ENCODE data around the gene KLHL14.
"Not testable (repeated sequence)": the region's sequence is repeated elsewhere in the genome, so short reads cannot be mapped to it uniquely, and the experiment has no call there.

Gene KLHL14

DNA sequence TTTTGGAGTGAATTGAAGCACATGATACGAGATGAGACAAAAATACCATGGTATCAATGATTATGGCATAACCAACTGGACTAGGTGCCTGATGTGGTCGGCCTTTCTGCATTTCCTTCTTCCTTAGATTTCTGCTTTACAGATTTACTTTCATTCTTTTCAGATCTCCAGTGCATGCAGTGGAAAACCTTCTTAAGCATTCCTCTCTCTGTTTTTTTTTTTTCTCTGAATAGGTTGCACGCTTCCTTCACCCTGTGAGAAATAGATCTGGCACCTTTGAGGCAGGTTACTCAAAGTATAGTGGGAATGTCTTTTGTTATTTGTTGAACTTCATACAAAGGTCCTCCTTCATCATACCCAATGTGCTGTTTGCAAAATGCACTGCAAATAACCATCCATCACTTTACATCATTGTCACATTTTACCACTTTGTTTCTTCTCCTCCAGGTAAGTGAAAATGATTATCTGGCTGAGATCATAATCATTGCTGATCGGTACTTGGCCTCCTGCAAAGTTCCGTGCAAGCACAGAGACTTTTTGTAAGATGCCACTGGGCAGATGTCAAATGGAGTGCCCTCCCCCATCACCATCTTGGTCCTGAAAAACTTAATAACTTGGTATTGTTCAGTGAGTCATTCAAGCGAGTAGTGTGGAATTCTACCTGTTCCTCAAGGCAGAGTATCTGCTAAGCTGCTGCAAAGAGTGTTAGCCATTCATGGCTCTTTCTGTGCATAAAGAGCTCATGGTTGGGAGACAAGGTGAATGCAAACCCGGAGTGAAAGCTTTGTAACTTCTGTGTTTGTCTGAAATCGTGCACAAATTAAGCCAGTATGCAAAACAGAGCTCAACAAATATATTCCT lies 30.0 kb upstream of the KLHL14 start:
- Histone ChIP-seq H3K4me2 (peak overlapping the region in 10 of 11 experiments; percentile 13 to 75 (median 70); a peak in 19 of 22 replicates), H3K27ac (peak overlapping the region in 2 of 11 experiments; percentile 3 to 40; a peak in 3 of 22 replicates), H3K27me3 (peaks cover 0 to 20% (median 0%) of the 10 kb centered on the region in 11 experiments; a peak in 2 of 22 replicates), H3K4me1 (peaks cover 12 to 47% (median 37%) of the 10 kb centered on the region in 10 experiments; a peak in 19 of 20 replicates), H3K9me3 (replicated peaks in 1 of 11) (peaks cover 14 to 20% (median 15%) of the 10 kb centered on the region in 11 experiments), H3K36me3 (no peaks in the 10 kb centered on the region), H4K20me1 (no peaks in the 10 kb centered on the region), H3K4me3 (no peak overlapping the region), H3K9ac (no peak overlapping the region)
- no peak for TF ChIP-seq Cebpa-rat (IDR thresholded peaks at IDR 0.05)

DNA sequence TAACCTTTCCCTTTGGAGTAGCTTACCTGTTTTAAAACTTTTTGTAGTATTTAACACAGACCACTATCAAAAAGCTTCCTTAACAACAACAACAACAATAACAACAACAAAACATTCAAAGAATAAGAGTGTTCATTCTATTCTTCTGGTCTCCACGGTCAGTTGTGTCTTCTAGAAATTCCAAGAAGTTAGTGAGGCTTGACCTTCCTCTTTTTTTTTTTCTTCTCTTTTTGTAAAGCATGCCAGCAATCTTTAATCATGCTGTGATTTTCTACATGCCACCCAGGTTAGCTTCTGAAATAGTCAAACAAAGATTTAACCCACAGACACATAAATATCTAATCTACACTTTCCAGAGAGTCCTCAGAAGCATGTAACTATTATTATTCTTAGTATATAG lies 28.4 kb upstream of the KLHL14 start:
- H3K4me2 ChIP-seq, result peak overlapping the region in 10 of 11 experiments; percentile 2 to 48 (median 25); a peak in 13 of 22 replicates
- H3K4me3 ChIP-seq, result no peak overlapping the region

DNA sequence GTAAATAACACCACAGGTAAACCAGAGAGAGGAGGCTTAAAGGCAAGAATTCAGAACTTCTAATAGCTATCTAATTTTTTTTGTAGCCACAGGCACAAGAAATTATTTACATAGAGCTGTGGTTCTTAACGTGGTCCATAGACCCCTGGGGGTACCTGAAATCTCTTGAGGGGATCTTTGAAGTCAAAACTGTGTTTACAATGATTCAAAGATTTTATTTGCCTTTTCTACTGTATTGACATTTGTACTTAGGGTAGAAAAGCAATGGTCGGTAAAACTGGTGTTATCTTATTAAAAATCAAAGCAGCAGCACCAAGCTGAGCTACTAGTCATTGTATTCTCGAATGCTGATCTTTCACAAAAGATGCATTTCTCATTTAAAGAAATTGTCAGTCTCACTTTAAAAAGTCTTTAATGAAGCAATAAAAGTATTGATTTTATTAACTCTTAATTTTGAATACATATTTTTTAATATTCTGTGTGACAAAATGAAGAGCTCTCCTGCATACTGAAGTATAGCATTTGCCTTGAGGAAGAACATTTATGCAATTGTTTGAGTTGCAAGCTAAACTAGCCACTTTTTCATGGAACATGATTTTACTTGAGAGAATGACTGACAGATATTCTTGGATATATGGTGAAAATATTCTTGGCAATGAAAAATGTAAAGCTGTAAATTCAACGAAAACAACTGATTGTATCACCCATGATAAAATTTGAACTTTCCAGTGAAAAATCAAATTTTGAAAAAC lies 25.6 kb upstream of the KLHL14 start:
- no peak for TF ChIP-seq Cebpa-rat (IDR thresholded peaks at IDR 0.05)
- Histone ChIP-seq H3K4me2 (no peak overlapping the region), H3K4me1 (peaks cover 12 to 29% (median 23%) of the 10 kb centered on the region in 10 experiments; a peak in 19 of 20 replicates)

More for the DNA sequence above, 28.4 kb upstream of the KLHL14 start:
- no peaks in the 10 kb centered on the region for H3K36me3 ChIP-seq
- no peaks in the 10 kb centered on the region for H4K20me1 ChIP-seq
- peaks cover 22 to 31% (median 25%) of the 10 kb centered on the region in 11 experiments for H3K9me3 ChIP-seq (replicated peaks in 1 of 11)
- H3K9ac ChIP-seq, result no peak overlapping the region
- no peak overlapping the region for H3K27ac ChIP-seq
- peaks cover 0 to 20% (median 0%) of the 10 kb centered on the region in 11 experiments; a peak in 2 of 22 replicates for H3K27me3 ChIP-seq
- no peak for TF ChIP-seq Cebpa-rat (IDR thresholded peaks at IDR 0.05)
- H3K4me1 ChIP-seq, result peaks cover 12 to 47% (median 37%) of the 10 kb centered on the region in 10 experiments; a peak in 19 of 20 replicates

DNA sequence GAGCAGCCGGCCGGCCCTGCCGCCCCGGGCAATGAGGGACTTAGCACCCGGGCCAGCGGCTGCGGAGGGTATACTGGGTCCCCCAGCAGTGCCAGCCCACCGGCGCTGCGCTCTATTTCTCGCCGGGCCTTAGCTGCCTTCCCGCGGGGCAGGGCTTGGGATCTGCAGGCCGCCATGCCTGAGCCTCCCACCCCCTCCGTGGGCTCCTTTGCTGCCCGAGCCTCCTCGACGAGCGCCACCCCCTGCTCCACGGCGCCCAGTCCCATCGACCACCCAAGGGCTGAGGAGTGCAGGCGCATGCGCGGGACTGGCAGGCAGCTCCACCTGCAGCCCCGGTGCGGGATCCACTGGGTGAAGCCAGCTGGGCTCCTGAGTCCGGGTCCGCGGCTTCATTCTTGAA lies 21.8 kb upstream of the KLHL14 start:
- not testable (repeated sequence) for H3K27me3 ChIP-seq, H3K4me3 ChIP-seq, H3K27ac ChIP-seq, H3K36me3 ChIP-seq, H3K9ac ChIP-seq, H3K4me2 ChIP-seq, H4K20me1 ChIP-seq, H3K4me1 ChIP-seq
- peaks cover 36 to 54% (median 43%) of the 10 kb centered on the region in 11 experiments for H3K9me3 ChIP-seq (replicated peaks in 1 of 11)

More for the DNA sequence above, 25.6 kb upstream of the KLHL14 start:
- Histone ChIP-seq H3K36me3 (no peaks in the 10 kb centered on the region), H3K4me3 (no peak overlapping the region), H3K9ac (no peak overlapping the region), H4K20me1 (no peaks in the 10 kb centered on the region), H3K27ac (no peak overlapping the region), H3K9me3 (replicated peaks in 1 of 11) (peaks cover 36 to 50% (median 41%) of the 10 kb centered on the region in 11 experiments), H3K27me3 (peaks cover 0 to 20% (median 0%) of the 10 kb centered on the region in 11 experiments; a peak in 2 of 22 replicates)

DNA sequence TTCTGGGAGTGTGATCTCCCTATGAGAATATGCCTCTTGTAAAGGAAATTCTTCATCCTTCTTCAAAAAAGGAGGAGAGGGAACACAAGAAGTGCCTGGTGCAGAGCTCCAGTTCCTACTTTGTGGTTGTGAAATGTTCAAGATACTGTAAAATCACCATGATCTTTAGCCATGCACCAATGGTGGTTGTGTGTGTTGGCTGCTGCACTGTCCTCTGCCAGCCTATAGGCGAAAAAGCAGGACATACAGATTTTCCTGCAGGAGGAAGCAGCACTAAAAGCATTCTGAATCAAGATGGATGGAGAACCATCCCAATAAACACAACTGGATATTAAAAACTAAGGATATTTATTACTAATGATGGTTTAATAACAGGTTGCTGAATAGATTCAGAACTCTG lies 6.2 kb upstream of the KLHL14 start:
- no peak for TF ChIP-seq Cebpa-rat (IDR thresholded peaks at IDR 0.05)
- Histone ChIP-seq H3K4me3 (no peak overlapping the region), H4K20me1 (no peaks in the 10 kb centered on the region), H3K27me3 (peaks cover 0 to 8% (median 0%) of the 10 kb centered on the region in 11 experiments; a peak in 4 of 22 replicates), H3K9ac (no peak overlapping the region), H3K27ac (no peak overlapping the region), H3K36me3 (no peaks in the 10 kb centered on the region), H3K4me2 (no peak overlapping the region), H3K9me3 (replicated peaks in 1 of 11) (no peaks in the 10 kb centered on the region), H3K4me1 (peaks cover 0 to 9% (median 2%) of the 10 kb centered on the region in 10 experiments; a peak in 9 of 20 replicates)

DNA sequence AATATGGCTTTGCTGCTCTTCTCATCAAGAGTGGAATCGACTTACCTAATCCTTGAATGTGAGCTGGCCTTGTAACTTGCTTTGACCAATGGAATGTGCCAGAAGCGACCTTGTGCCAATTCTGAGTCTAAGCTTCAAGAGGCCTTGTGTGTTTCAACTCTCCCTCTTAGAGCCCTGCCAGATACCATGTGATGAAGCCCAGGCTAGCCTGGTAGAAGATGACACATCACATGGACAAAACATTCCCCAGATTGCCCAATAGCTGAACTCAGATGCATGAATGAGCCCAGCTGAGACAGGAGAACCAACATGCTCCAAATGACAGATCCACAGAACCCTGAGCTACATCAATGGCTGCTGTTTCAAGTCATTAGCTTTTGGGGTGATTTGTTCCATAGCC lies 4.2 kb upstream of the KLHL14 start:
- Histone ChIP-seq H3K4me3 (no peak overlapping the region), H3K36me3 (no peaks in the 10 kb centered on the region), H3K9ac (no peak overlapping the region), H3K27me3 (peaks cover 0 to 28% (median 0%) of the 10 kb centered on the region in 11 experiments; a peak in 10 of 22 replicates), H3K4me1 (peaks cover 2 to 26% (median 21%) of the 10 kb centered on the region in 10 experiments; a peak in 18 of 20 replicates), H4K20me1 (peaks cover 0 to 7% (median 0%) of the 10 kb centered on the region in 11 experiments; a peak in 2 of 22 replicates), H3K9me3 (replicated peaks in 1 of 11) (no peaks in the 10 kb centered on the region), H3K27ac (no peak overlapping the region), H3K4me2 (no peak overlapping the region)
- no peak for TF ChIP-seq Cebpa-rat (IDR thresholded peaks at IDR 0.05)

DNA sequence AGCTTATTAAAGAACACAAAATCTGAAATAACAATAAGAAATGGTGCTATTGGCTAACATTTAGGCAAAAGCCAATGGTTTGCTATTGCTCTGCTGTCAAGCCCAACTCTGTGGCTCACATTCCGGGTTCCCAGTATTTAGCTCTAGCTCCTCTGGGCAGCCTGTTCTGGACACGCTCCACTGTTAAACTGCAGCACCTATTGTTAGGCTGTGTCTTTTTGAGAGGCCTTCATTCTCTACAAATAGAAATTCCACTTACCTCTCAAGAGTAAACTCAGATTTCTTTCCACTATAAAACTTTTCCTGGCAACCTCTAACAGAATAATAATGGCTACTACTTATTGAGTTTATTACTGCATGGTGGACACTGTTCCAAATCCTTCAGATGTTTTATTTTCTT lies 3.7 kb upstream of the KLHL14 start:
- no peaks in the 10 kb centered on the region for H3K9me3 ChIP-seq (replicated peaks in 1 of 11)
- TF ChIP-seq Cebpa-rat (IDR thresholded peaks at IDR 0.05), result no peak
- peaks cover 0 to 32% (median 0%) of the 10 kb centered on the region in 11 experiments; a peak in 11 of 22 replicates for H3K27me3 ChIP-seq
- no peak overlapping the region for H3K27ac ChIP-seq
- no peak overlapping the region for H3K4me2 ChIP-seq
- H3K9ac ChIP-seq, result no peak overlapping the region
- peaks cover 0 to 9% (median 0%) of the 10 kb centered on the region in 11 experiments; a peak in 2 of 22 replicates for H4K20me1 ChIP-seq
- peaks cover 5 to 28% (median 22%) of the 10 kb centered on the region in 10 experiments; a peak in 18 of 20 replicates for H3K4me1 ChIP-seq
- no peak overlapping the region for H3K4me3 ChIP-seq
- no peaks in the 10 kb centered on the region for H3K36me3 ChIP-seq

DNA sequence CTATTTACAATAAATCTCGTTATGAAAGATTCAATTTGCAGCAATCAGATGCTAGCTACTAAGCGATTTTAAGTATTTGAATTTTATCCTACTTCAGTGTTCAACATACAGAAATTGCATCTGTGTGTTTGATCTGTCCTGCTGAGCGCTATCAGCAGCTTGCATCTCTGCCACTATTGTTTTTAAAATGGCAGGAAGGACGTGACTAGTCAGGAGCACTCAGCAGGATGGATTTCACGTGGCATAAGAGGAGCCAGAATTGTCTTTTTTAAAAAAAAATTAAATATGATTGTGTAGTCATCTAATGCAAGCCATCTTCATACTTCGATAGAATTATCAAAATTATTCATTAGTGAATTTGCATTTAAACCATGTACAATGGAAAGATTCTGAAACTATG lies 2.8 kb upstream of the KLHL14 start:
- no peak for TF ChIP-seq Cebpa-rat (IDR thresholded peaks at IDR 0.05)

More for the DNA sequence above, 2.8 kb upstream of the KLHL14 start:
- Histone ChIP-seq H3K36me3 (no peaks in the 10 kb centered on the region), H3K4me3 (no peak overlapping the region), H3K4me1 (peaks cover 11 to 34% (median 28%) of the 10 kb centered on the region in 10 experiments; a peak in 19 of 20 replicates), H3K27me3 (peaks cover 6 to 42% (median 8%) of the 10 kb centered on the region in 11 experiments; a peak in 21 of 22 replicates), H4K20me1 (peaks cover 0 to 9% (median 0%) of the 10 kb centered on the region in 11 experiments; a peak in 3 of 22 replicates), H3K9ac (no peak overlapping the region), H3K27ac (no peak overlapping the region), H3K9me3 (replicated peaks in 1 of 11) (no peaks in the 10 kb centered on the region), H3K4me2 (no peak overlapping the region)

Measured in BLaER1 treated with 17β-estradiol and CSF1 and Interleukin-3, amounts not matched to agents 10 nM and 100 nM (cell line).